Ovary (tissue), 9 donors: ENCODE measurements around the gene CERS5. TPM values are rescaled to one million over a fixed set of nuclear protein-coding genes. Genes with fewer than 3 reads are reported as not detected.
A peak's percentile ranks its signal among the peaks of the same experiment; 100 is the strongest.

ENCODE experiments used
- DNase-seq, 5 donors: peaks; one replicate each; pipeline ENCODE4 v3.0.0-alpha.2; 2019 to 2020
- H3K27ac ChIP-seq, 2 donors: fragments of 200-600 bp; one replicate each; pipeline versions ENCODE4 v1.5.1 to v1.8.0; 2019 to 2022
- H3K27me3 ChIP-seq: fragments of 200-600 bp; one replicate; pipeline ENCODE4 v1.8.0; 2022
- H3K36me3 ChIP-seq: fragments of 200-600 bp; sonication (generic); one replicate; pipeline ENCODE4 v1.5.1; 2019
- H3K4me1 ChIP-seq: one replicate; pipeline ENCODE4 v1.8.1; 2013; ENCODE audit warnings: mild to moderate bottlenecking, moderate library complexity; ENCODE audit not compliant: insufficient read depth
- H3K4me3 ChIP-seq: fragments of 200-600 bp; sonication (generic); one replicate; pipeline ENCODE4 v1.5.1; 2017
- H3K9me3 ChIP-seq, 2 donors: fragments of 200-600 bp in 1 of 2; sonication (generic) in 1 of 2; one replicate each; pipeline versions ENCODE4 v1.5.1 to v1.8.1; 2013 to 2019; ENCODE audit warnings: mild to moderate bottlenecking in 1 of 2, moderate library complexity in 1 of 2
- CTCF ChIP-seq, 3 donors: fragments of 450-650 bp in 2 of 3; fragments of 200-600 bp in 1 of 3; IDR thresholded peaks; one replicate each; pipeline versions ENCODE4 v1.5.1 to v1.8.0; 2016 to 2022; ENCODE audit warnings: antibody characterized with exemption in 3 of 3, mild to moderate bottlenecking in 1 of 3
- EP300 ChIP-seq: sonication (generic); formaldehyde crosslinking; IDR thresholded peaks from one replicate; pipeline ENCODE4 v1.6.1; 2017; ENCODE audit warnings: antibody characterized with exemption
- POLR2A ChIP-seq: fragments of 450-650 bp; IDR thresholded peaks from one replicate; pipeline ENCODE4 v1.6.1; 2017; ENCODE audit warnings: antibody characterized with exemption, mild to moderate bottlenecking, moderate library complexity
- WGBS, 3 donors: extraction: QIAGEN DNeasy Blood & Tissue Kit in 1 of 3; methylation state at CpG; one replicate each; pipeline versions ENCODE4 v1.1.5 to v1.1.7; 2013 to 2017; 5-methylcytosine and 5-hydroxymethylcytosine counted together
- intact Hi-C, 4 donors: fragments of 100-400 bp; cut with DNase I; formaldehyde crosslinking; loops; one replicate each; pipeline versions ENCODE4 v1.11.0 to v1.15.1; 2022 to 2023
- polyA plus RNA-seq, 2 donors: library from polyadenylated mRNA; stranded (reverse); fragments of 200-250 nt in 1 of 2; fragments of 350-450 nt in 1 of 2; fragmentation: Illumina TruSeq in 1 of 2; extraction: RNeasy Lipid Tissue Mini Kit (QIAGEN cat#74804) in 1 of 2; gene quantifications; one replicate each; pipeline ENCODE4 v1.2.3, GENCODE V29; 2013 to 2014
- total RNA-seq, 7 donors: library from RNA; depleted of rRNA in 2 of 7; stranded (reverse); fragments of >200 nt in 2 of 7; fragmentation: NEBNext Ultra II Directional in 3 of 7; extraction: Animal tissue kit (Norgen Biotek cat#: 25700) in 3 of 7; gene quantifications; one replicate each; pipeline versions ENCODE4 v1.1.0 to v1.2.4, GENCODE V29; 2016 to 2023
- donor health status: DM: no; HTN: no; CAD: no; lungs with moderate emphysema.
- donor health status: DM: no; HTN: no; CAD: no.
- donor health status: Bipolar disorder and iron deficiency.
- donor health status: DM: yes; HTN: yes; CAD: no.
- donor health status: DM: no; HTN: no; CAD: no.
- donor health status: DM: yes; HTN: yes; CAD: no.

Gene CERS5
- total and polyA plus RNA-seq, 9 donors = 29.1 to 76.9 (median 47.9) TPM

DNA sequence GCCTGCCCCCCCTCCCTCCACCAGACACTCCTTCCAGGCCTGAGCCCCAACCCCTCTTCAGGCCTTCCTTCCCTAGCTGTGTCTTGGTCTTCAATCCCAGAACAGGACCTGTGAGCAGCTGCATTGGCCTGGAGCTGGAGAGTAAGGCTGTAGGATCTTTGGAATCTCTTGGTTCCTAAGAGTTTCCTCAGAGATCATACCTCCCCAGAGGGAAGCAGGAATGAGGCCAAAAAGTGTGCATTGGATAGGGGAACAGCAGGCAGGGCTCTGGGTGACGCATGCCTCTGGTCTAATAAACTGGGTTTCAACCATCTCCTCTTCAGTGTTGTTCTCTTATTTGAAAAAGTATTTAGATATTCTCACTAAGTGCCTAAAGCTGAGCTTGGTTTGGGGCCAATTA is 83.9 kb downstream of the CERS5 start:
- Histone ChIP-seq H3K27me3 (no peaks in the 10 kb centered on the region), H3K4me3 (no peak overlapping the region), H3K4me1 (peaks cover 2% of the 10 kb centered on the region), H3K9me3 (no peaks in the 10 kb centered on the region), H3K36me3 (no peaks in the 10 kb centered on the region), H3K27ac (no peak overlapping the region)
- no peak for DNase-seq
- intact Hi-C loops = loop anchor here in 1 of 4 donors (10.0 kb wide), 1 partner anchor 232 kb away; no protein-coding TSS in a partner anchor
- 88 to 95% (median 95%) methylated on average over 1 of the region's 1 CpG for WGBS, 3 donors
- TF ChIP-seq POLR2A (no peak), CTCF (IDR thresholded peaks at IDR 0.05) (no peak), EP300 (no peak)

GRCh38 chr12:50082644-50083043 is 84.5 kb downstream of the CERS5 start:
- no peak for TF ChIP-seq CTCF (IDR thresholded peaks at IDR 0.05)
- no peak for TF ChIP-seq POLR2A
- TF ChIP-seq EP300 = no peak
- Histone ChIP-seq H3K9me3 (no peaks in the 10 kb centered on the region), H3K27me3 (no peaks in the 10 kb centered on the region), H3K27ac (no peak overlapping the region), H3K4me1 (peaks cover 2% of the 10 kb centered on the region), H3K36me3 (no peaks in the 10 kb centered on the region), H3K4me3 (no peak overlapping the region)
- intact Hi-C loops = loop anchor here in 1 of 4 donors (10.0 kb wide), 1 partner anchor 232 kb away; no protein-coding TSS in a partner anchor
- WGBS, 3 donors = 76 to 79% (median 78%) methylated on average over 7 of the region's 7 CpGs
- peak in 1 of 5 donors; percentile 31 for DNase-seq

- no peak overlapping the region for H3K4me3 ChIP-seq
- H3K27me3 ChIP-seq = no peaks in the 10 kb centered on the region
- DNase-seq = peak in 3 of 5 donors; percentile 37 to 50 (median 43)
- TF ChIP-seq EP300 = no peak
- no peak for TF ChIP-seq CTCF (IDR thresholded peaks at IDR 0.05)
- no peak for TF ChIP-seq POLR2A
- intact Hi-C loops = loop anchor here in 1 of 4 donors (10.0 kb wide), 1 partner anchor 234 kb away; no protein-coding TSS in a partner anchor
- H3K36me3 ChIP-seq = no peaks in the 10 kb centered on the region
- H3K27ac ChIP-seq = no peak overlapping the region
- 38 to 51% (median 39%) methylated on average over 39 to 46 of the region's 46 CpGs for WGBS, 3 donors
- no peaks in the 10 kb centered on the region for H3K9me3 ChIP-seq
- peaks cover 2% of the 10 kb centered on the region for H3K4me1 ChIP-seq
Measured at GRCh38 chr12:50081096-50081808, 85.9 kb downstream of the CERS5 start.

- intact Hi-C loops = loop anchor here in 3 of 4 donors (5.0 to 10.0 kb wide), 5 partner anchors 93 to 305 kb away; no protein-coding TSS in a partner anchor
- Histone ChIP-seq H3K4me1 (peaks cover 2% of the 10 kb centered on the region), H3K36me3 (no peaks in the 10 kb centered on the region), H3K4me3 (no peak overlapping the region), H3K27ac (no peak overlapping the region), H3K27me3 (no peaks in the 10 kb centered on the region), H3K9me3 (no peaks in the 10 kb centered on the region)
- 83 to 90% (median 86%) methylated on average over 5 of the region's 5 CpGs for WGBS, 3 donors
- TF ChIP-seq EP300 (no peak), CTCF (IDR thresholded peaks at IDR 0.05) (no peak), POLR2A (no peak)
- DNase-seq = peak in 1 of 5 donors; percentile 6
Measured at GRCh38 chr12:50079771-50080170, 87.4 kb downstream of the CERS5 start.

Other genes with a start within 250 kb of the CERS5 start
- gene AQP2, start 216.6 kb downstream of the CERS5 start, total RNA-seq = 1 to 10 TPM in 1 of 7 donors, under 1 TPM in 1, not detected in 5; 0.11 to 2.1 TPM
- 1 to 10 TPM in 1 of 2 donors, not detected in 1; 3.7 TPM for gene AQP2, start 216.6 kb downstream of the CERS5 start, polyA plus RNA-seq
- gene AQP5, start 205.5 kb downstream of the CERS5 start, total RNA-seq = under 1 TPM in 4 of 7 donors, not detected in 3; 0.47 to 0.92 (median 0.53) TPM
- under 1 TPM in 1 of 2 donors, not detected in 1; 0.12 TPM for gene AQP5, start 205.5 kb downstream of the CERS5 start, polyA plus RNA-seq
- gene AQP6, start 194.4 kb downstream of the CERS5 start, total RNA-seq = under 1 TPM in 2 of 7 donors, not detected in 5; under 0.01 to 0.08 TPM
- gene AQP6, start 194.4 kb downstream of the CERS5 start, polyA plus RNA-seq = under 1 TPM in 1 of 2 donors, not detected in 1; 0.04 TPM
- 1 to 10 TPM; 2.1 to 4.8 (median 3.8) TPM for gene RACGAP1, start 141.9 kb downstream of the CERS5 start, total RNA-seq
- gene RACGAP1, start 141.9 kb downstream of the CERS5 start, polyA plus RNA-seq = 10 to 100 TPM in 1 of 2 donors, 1 to 10 TPM in 1; 2.6 to 10.8 TPM
- gene ASIC1, start 109.8 kb downstream of the CERS5 start, total RNA-seq = 1 to 10 TPM in 2 of 7 donors, under 1 TPM in 5; 0.12 to 4.1 (median 0.69) TPM
- 1 to 10 TPM in 1 of 2 donors, under 1 TPM in 1; 0.58 to 3.0 TPM for gene ASIC1, start 109.8 kb downstream of the CERS5 start, polyA plus RNA-seq
- 10 to 100 TPM; 33.5 to 57.7 (median 50.7) TPM for gene SMARCD1, start 82.0 kb downstream of the CERS5 start, total RNA-seq
- gene SMARCD1, start 82.0 kb downstream of the CERS5 start, polyA plus RNA-seq = 10 to 100 TPM; 26.1 to 56.9 TPM
- 1 to 10 TPM in 1 of 7 donors, under 1 TPM in 6; 0.15 to 9.4 (median 0.46) TPM for gene GPD1, start 63.4 kb downstream of the CERS5 start, total RNA-seq
- under 1 TPM; 0.10 to 0.85 TPM for gene GPD1, start 63.4 kb downstream of the CERS5 start, polyA plus RNA-seq
- 10 to 100 TPM; 37.5 to 72.6 (median 45.4) TPM for gene COX14, start 55.1 kb downstream of the CERS5 start, total RNA-seq
- 10 to 100 TPM; 46.4 to 85.4 TPM for gene COX14, start 55.1 kb downstream of the CERS5 start, polyA plus RNA-seq
- 10 to 100 TPM; 34.5 to 63.4 (median 45.2) TPM for gene LIMA1, start 116.2 kb upstream of the CERS5 start, total RNA-seq
- 10 to 100 TPM; 28.0 to 80.0 TPM for gene LIMA1, start 116.2 kb upstream of the CERS5 start, polyA plus RNA-seq
- gene FAM186A, start 229.2 kb upstream of the CERS5 start, total RNA-seq = not detected
- not detected for gene FAM186A, start 229.2 kb upstream of the CERS5 start, polyA plus RNA-seq
- gene LARP4, start 233.5 kb upstream of the CERS5 start, total RNA-seq = 10 to 100 TPM; 29.8 to 66.7 (median 49.0) TPM
- gene LARP4, start 233.5 kb upstream of the CERS5 start, polyA plus RNA-seq = 10 to 100 TPM in 1 of 2 donors, 1 to 10 TPM in 1; 7.8 to 17.0 TPM